Measurements from ENCODE around the gene HADHA. TPM values are rescaled to one million over a fixed set of nuclear protein-coding genes. Genes with fewer than 3 reads are reported as not detected.

The HADHA gene
- total and polyA plus RNA-seq, 2 donors (not counting 3 experiments of a cell fraction or from before 2014, with no cell fraction given): 79.4 to 158 TPM

GRCh38 chr2:26164231-26164630 lies 80.2 kb downstream of the HADHA start:
- no peak overlapping the region for H3K27ac ChIP-seq (ENCODE audit: insufficient read depth, low read depth, low read length)
- H3K9me3 ChIP-seq (replicated peaks; ENCODE audit: control insufficient read depth, insufficient read depth, low read length): no peaks in the 10 kb centered on the region
- intact Hi-C loops (cut with micrococcal nuclease): no loop called here
- H2AFZ ChIP-seq (ENCODE audit: low read depth, low read length): no peak overlapping the region
- H3K79me2 ChIP-seq (ENCODE audit: control insufficient read depth, insufficient read depth, low read length): no peaks in the 10 kb centered on the region
- FAIRE-seq (no peak), DNase-seq (ENCODE audit: low read depth, low spot score) (no peak)
- CTCF ChIA-PET: no interaction called here
- TF ChIP-seq MAX (IDR thresholded peaks at IDR 0.05; ENCODE audit: insufficient read depth, insufficient read length): no peak
- TF ChIP-seq GATA2 (IDR thresholded peaks at IDR 0.05; ENCODE audit: insufficient read depth, insufficient read length, low read depth, low read length): no peak
- TF ChIP-seq POLR2AphosphoS5 (IDR thresholded peaks at IDR 0.05; ENCODE audit: insufficient read depth, low read depth, low read length): no peak
- no peak for TF ChIP-seq FOS (IDR thresholded peaks at IDR 0.05; ENCODE audit: borderline replicate concordance, insufficient read depth, low read length)
- TF ChIP-seq EZH2 (IDR thresholded peaks at IDR 0.05; ENCODE audit: borderline replicate concordance, low read depth, low read length, severe bottlenecking): no peak
- no peak for TF ChIP-seq CTCF (IDR thresholded peaks at IDR 0.05; ENCODE audit: extremely low read depth in 1 of 2, insufficient read depth in 1 of 2, low read depth in 1 of 2, low read length in 2 of 2)
- no peak for TF ChIP-seq MYC (IDR thresholded peaks at IDR 0.05; ENCODE audit: low read depth, low read length)
- TF ChIP-seq POLR2A (IDR thresholded peaks at IDR 0.05; ENCODE audit: low read depth, low read length): no peak
- TF ChIP-seq JUN (IDR thresholded peaks at IDR 0.05; ENCODE audit: borderline replicate concordance, insufficient read depth, insufficient read length, low read depth): no peak
- H3K9me1 ChIP-seq (replicated peaks; ENCODE audit: control insufficient read depth, extremely low read depth, insufficient read depth, low read length): no peaks in the 10 kb centered on the region
- no peaks in the 10 kb centered on the region for H4K20me1 ChIP-seq (replicated peaks; ENCODE audit: control insufficient read depth, extremely low read depth, insufficient read depth, low read length)
- POLR2A ChIA-PET: no interaction called here
- no peak overlapping the region for H3K9ac ChIP-seq (replicated peaks; ENCODE audit: extremely low read depth, insufficient read depth, low read length)
- dilution Hi-C loops (cut with MboI; ENCODE audit: extremely low pct_ligation_motif_present, low sequenced_read_pairs): no loop called here
- H3K27me3 ChIP-seq (ENCODE audit: control insufficient read depth in 2 of 2, insufficient read depth in 2 of 2, low read length in 2 of 2): peaks cover 0 to 3% of the 10 kb centered on the region in 2 experiments
- no peak overlapping the region for H3K4me3 ChIP-seq (replicated peaks in 1 of 3; ENCODE audit: insufficient read depth in 1 of 3, low read depth in 1 of 3, low read length in 3 of 3)
- no peaks in the 10 kb centered on the region for H3K4me1 ChIP-seq (ENCODE audit: control insufficient read depth, extremely low read depth, insufficient read depth, low read length)
- no TSS peak for BruUV-seq (replicated peaks)
- H3K4me2 ChIP-seq (ENCODE audit: insufficient read depth, low read length): no peak overlapping the region
- no peaks in the 10 kb centered on the region for H3K36me3 ChIP-seq (ENCODE audit: control insufficient read depth in 2 of 2, extremely low read depth in 1 of 2, insufficient read depth in 2 of 2, low read length in 2 of 2)
